Stimulated activated naive CD8-positive, alpha-beta T cell treated with anti-CD3 and anti-CD28 coated beads, Interleukin-15, Interleukin-2, amounts not matched to agents 100 ng/mL and 50 ng/mL, for 24 hours (primary cell): ENCODE data around the gene TRMT11.

Experiments
- H3K27ac Mint-ChIP-seq: one replicate; pipeline ENCODE4 v1.8.0; 2021; ENCODE audit warnings: mild to moderate bottlenecking, mixed read lengths
- H3K27me3 Mint-ChIP-seq: one replicate; pipeline ENCODE4 v1.8.0; 2021; ENCODE audit warnings: mixed read lengths
- H3K36me3 Mint-ChIP-seq: one replicate; pipeline ENCODE4 v1.8.0; 2021; ENCODE audit warnings: low read depth, mixed read lengths
- H3K4me1 Mint-ChIP-seq: one replicate; pipeline ENCODE4 v1.8.0; 2021; ENCODE audit warnings: low read depth, mixed read lengths
- H3K4me3 Mint-ChIP-seq: one replicate; pipeline ENCODE4 v1.8.0; 2021; ENCODE audit warnings: mild to moderate bottlenecking, mixed read lengths
- H3K9me3 Mint-ChIP-seq: one replicate; pipeline ENCODE4 v1.8.0; 2021; ENCODE audit warnings: mixed read lengths

Gene TRMT11

DNA sequence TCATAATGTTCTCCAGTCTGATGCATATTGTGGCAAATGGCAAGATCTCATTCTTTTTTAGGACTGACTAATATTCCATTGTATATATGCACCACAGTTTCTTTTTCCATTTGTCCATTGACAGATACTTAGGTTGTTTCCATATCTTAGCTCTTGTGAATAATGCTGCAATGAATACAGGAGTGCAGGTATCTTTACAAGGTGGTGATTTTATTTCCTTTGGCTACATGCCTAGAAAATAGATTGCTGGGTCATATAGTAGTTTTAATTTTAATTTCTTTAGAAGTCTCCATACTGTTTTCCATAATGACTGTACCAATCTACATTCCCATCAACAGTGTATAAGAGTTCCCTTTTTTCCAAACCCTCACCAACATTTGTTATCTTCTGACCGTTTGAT, 97.5 kb downstream of the TRMT11 start:
- Mint-ChIP-seq H3K4me3 (no peak overlapping the region), H3K27ac (no peak overlapping the region), H3K9me3 (no peaks in the 10 kb centered on the region), H3K36me3 (peaks cover 12% of the 10 kb centered on the region), H3K4me1 (peaks cover 7% of the 10 kb centered on the region), H3K27me3 (no peaks in the 10 kb centered on the region)

DNA sequence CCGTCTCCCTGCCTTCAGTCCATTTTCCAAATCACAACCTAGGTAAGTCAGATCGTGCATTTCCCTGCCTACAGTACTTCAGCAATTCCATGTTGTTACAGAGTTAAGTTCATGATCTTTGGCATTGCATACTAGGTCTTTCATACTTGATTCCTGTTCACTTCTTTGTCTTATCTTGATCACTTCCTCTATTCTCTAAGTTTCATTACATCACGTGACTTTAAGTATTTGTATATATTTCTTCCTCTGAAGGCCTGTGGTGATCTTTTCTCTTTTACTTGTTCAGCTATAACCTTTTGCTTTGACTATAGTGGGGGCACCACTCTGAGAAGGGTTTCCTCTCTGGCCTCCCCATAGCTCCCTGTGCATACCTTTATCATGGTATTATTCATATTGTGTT, 100.2 kb downstream of the TRMT11 start:
- peaks cover 7% of the 10 kb centered on the region for H3K4me1 Mint-ChIP-seq
- H3K9me3 Mint-ChIP-seq: no peaks in the 10 kb centered on the region
- no peak overlapping the region for H3K4me3 Mint-ChIP-seq
- peaks cover 16% of the 10 kb centered on the region for H3K36me3 Mint-ChIP-seq
- H3K27me3 Mint-ChIP-seq: no peaks in the 10 kb centered on the region
- no peak overlapping the region for H3K27ac Mint-ChIP-seq
